Transverse colon (tissue), 4 donors: Measurements from ENCODE around the gene SELP. TPM values are rescaled to one million over a fixed set of nuclear protein-coding genes. Genes with fewer than 3 reads are reported as not detected.
"Not testable (repeated sequence)": the region's sequence is repeated elsewhere in the genome, so short reads cannot be mapped to it uniquely, and the experiment has no call there.

ENCODE experiments used
- DNase-seq: peaks from one replicate; pipeline ENCODE4 v3.0.0-alpha.2; 2019
- H3K27ac ChIP-seq, 4 donors: fragments of 200-600 bp; sonication (generic); 2 replicates each; pipeline ENCODE4 v1.5.1; 2016 to 2018; ENCODE audit warnings: inconsistent platforms in 4 of 4
- H3K27me3 ChIP-seq: fragments of 200-600 bp; sonication (generic); 2 replicates; pipeline ENCODE4 v1.5.1; 2017; ENCODE audit warnings: inconsistent platforms
- H3K36me3 ChIP-seq, 4 donors: fragments of 200-600 bp; sonication (generic); 2 replicates each; pipeline ENCODE4 v1.5.1; 2017 to 2019; ENCODE audit warnings: inconsistent platforms in 4 of 4
- H3K4me1 ChIP-seq, 4 donors: fragments of 200-600 bp; sonication (generic); 2 replicates each; pipeline ENCODE4 v1.5.1; 2017 to 2020; ENCODE audit warnings: inconsistent platforms in 4 of 4
- H3K4me3 ChIP-seq, 4 donors: fragments of 200-600 bp; sonication (generic); 1 replicate in 1 of 4; 2 replicates in 3 of 4; pipeline versions ENCODE4 v1.5.1 to v1.6.1; 2017 to 2019; ENCODE audit warnings: inconsistent platforms in 4 of 4
- H3K9me3 ChIP-seq, 2 donors: fragments of 200-600 bp; sonication (generic); 2 replicates each; pipeline ENCODE4 v1.5.1; 2017 to 2019; ENCODE audit warnings: inconsistent platforms in 2 of 2
- CTCF ChIP-seq, 5 experiments: fragments of 200-600 bp in 3 of 5; fragments of 450-650 bp in 2 of 5; sonication (generic) in 3 of 5; IDR thresholded peaks; 1 replicate in 2 of 5; 2 replicates in 3 of 5; pipeline ENCODE4 v1.5.1; 2016 to 2017; ENCODE audit warnings: antibody characterized with exemption in 5 of 5, inconsistent platforms in 3 of 5, mild to moderate bottlenecking in 2 of 5, moderate library complexity in 1 of 5
- EP300 ChIP-seq: sonication (generic); formaldehyde crosslinking; IDR thresholded peaks from one replicate; pipeline ENCODE4 v1.6.1; 2017; ENCODE audit warnings: antibody characterized with exemption, low read depth
- POLR2A ChIP-seq: fragments of 450-650 bp; IDR thresholded peaks from one replicate; pipeline ENCODE4 v1.6.1; 2016; ENCODE audit warnings: antibody characterized with exemption, mild to moderate bottlenecking, moderate library complexity
- POLR2AphosphoS5 ChIP-seq, 3 donors: sonication (generic); formaldehyde crosslinking; IDR thresholded peaks; one replicate each; pipeline ENCODE4 v1.6.1; 2016; ENCODE audit warnings: antibody characterized with exemption in 3 of 3
- WGBS, 2 donors: methylation state at CpG; one replicate each; pipeline ENCODE4 v1.1.5; 2018; ENCODE audit warnings: low coverage in 1 of 2; 5-methylcytosine and 5-hydroxymethylcytosine counted together
- in situ Hi-C, 4 donors: fragments of 200-750 bp; cut with MboI; loops; one replicate each; pipeline versions ENCODE4 v1.15.0 to v1.15.1; 2017; ENCODE audit warnings: low sequenced_read_pairs in 3 of 4, low pct_ligation_motif_present in 1 of 4, low pct_unique_long_range_greater_than_20kb in 1 of 4
- intact Hi-C: fragments of 100-400 bp; cut with DNase I; formaldehyde crosslinking; loops from one replicate; pipeline ENCODE4 v1.15.1; 2023; ENCODE audit warnings: low total_unique reads
- total RNA-seq, 4 donors: library from RNA; depleted of rRNA; stranded (reverse); fragments of >200 nt; gene quantifications; one replicate each; pipeline ENCODE4 v1.1.0, GENCODE V29; 2016

Gene SELP
- total RNA-seq, 4 donors from 2014 or later: 1.8 to 4.9 (median 2.2) TPM

GRCh38 chr1:169667227-169667639, 37.3 kb upstream of the SELP start:
- H3K4me3 ChIP-seq, in situ Hi-C loops, H3K36me3 ChIP-seq, H3K4me1 ChIP-seq, H3K27ac ChIP-seq, H3K9me3 ChIP-seq, intact Hi-C loops, H3K27me3 ChIP-seq, DNase-seq: not testable (repeated sequence)
- WGBS, 2 donors: 47 to 60% methylated on average over 2 of the region's 2 CpGs

GRCh38 chr1:169662680-169663079, 32.8 kb upstream of the SELP start:
- H3K27me3 ChIP-seq, H3K4me3 ChIP-seq, H3K36me3 ChIP-seq, DNase-seq, H3K27ac ChIP-seq, H3K9me3 ChIP-seq, intact Hi-C loops, H3K4me1 ChIP-seq, in situ Hi-C loops: not testable (repeated sequence)
- WGBS, 2 donors: 40 to 67% methylated on average over 3 to 8 of the region's 8 CpGs

- H3K27ac ChIP-seq, intact Hi-C loops, H3K4me1 ChIP-seq, H3K4me3 ChIP-seq, H3K9me3 ChIP-seq, in situ Hi-C loops, DNase-seq, H3K36me3 ChIP-seq, H3K27me3 ChIP-seq: not testable (repeated sequence)
- 93% methylated on average over 14 of the region's 16 CpGs; no CpG with 5 or more reads in 1 of the 2 donors for WGBS, 2 donors
These were observed 31.1 kb upstream of the SELP start for GRCh38 chr1:169661066-169661465.

- H3K27ac ChIP-seq, H3K9me3 ChIP-seq, H3K4me1 ChIP-seq, H3K4me3 ChIP-seq, DNase-seq, H3K27me3 ChIP-seq, intact Hi-C loops, in situ Hi-C loops, H3K36me3 ChIP-seq: not testable (repeated sequence)
These were observed 28.9 kb upstream of the SELP start for GRCh38 chr1:169658777-169659176.

GRCh38 chr1:169653873-169654272, 23.9 kb upstream of the SELP start:
- TF ChIP-seq CTCF (IDR thresholded peaks at IDR 0.05) (no peak), POLR2A (no peak), EP300 (no peak), POLR2AphosphoS5 (IDR thresholded peaks at IDR 0.05) (no peak)
- 96% methylated on average over 2 of the region's 2 CpGs; no CpG with 5 or more reads in 1 of the 2 donors for WGBS, 2 donors

GRCh38 chr1:169651035-169651434, 21.1 kb upstream of the SELP start:
- H3K4me3 ChIP-seq: no peak overlapping the region
- H3K27ac ChIP-seq: no peak overlapping the region
- H3K36me3 ChIP-seq: no peaks in the 10 kb centered on the region
- 73 to 83% methylated on average over 1 to 2 of the region's 2 CpGs for WGBS, 2 donors
- in situ Hi-C loops (no loop called here), intact Hi-C loops (no loop called here)
- no peak for DNase-seq
- H3K27me3 ChIP-seq: no peaks in the 10 kb centered on the region
- H3K4me1 ChIP-seq: no peaks in the 10 kb centered on the region
- TF ChIP-seq POLR2AphosphoS5 (IDR thresholded peaks at IDR 0.05) (no peak), CTCF (IDR thresholded peaks at IDR 0.05) (no peak), EP300 (no peak), POLR2A (no peak)
- no peaks in the 10 kb centered on the region for H3K9me3 ChIP-seq

More at GRCh38 chr1:169653873-169654272, 23.9 kb upstream of the SELP start:
- in situ Hi-C loops (no loop called here), intact Hi-C loops (no loop called here)
- no peak for DNase-seq
- no peaks in the 10 kb centered on the region for H3K9me3 ChIP-seq
- H3K4me1 ChIP-seq: no peaks in the 10 kb centered on the region
- H3K27me3 ChIP-seq: no peaks in the 10 kb centered on the region
- no peak overlapping the region for H3K4me3 ChIP-seq
- no peak overlapping the region for H3K27ac ChIP-seq
- H3K36me3 ChIP-seq: no peaks in the 10 kb centered on the region
